HepG2 (cell line): ENCODE results near the gene NAT9. TPM values are rescaled to one million over a fixed set of nuclear protein-coding genes. Genes with fewer than 3 reads are reported as not detected.

Source experiments
- CC2D1A ChIP-seq: sonication (generic); formaldehyde crosslinking; IDR thresholded peaks from 2 replicates; pipeline ENCODE4 v1.8.1; 2023; ENCODE audit warnings: mild to moderate bottlenecking, missing genetic modification reagents
- DMAP1 ChIP-seq: IDR thresholded peaks from 2 replicates; pipeline ENCODE4 v1.6.1; 2016
- KLF16 ChIP-seq, 2 experiments: sonication (generic) in 1 of 2; formaldehyde crosslinking in 1 of 2; IDR thresholded peaks; 2 replicates each; pipeline versions ENCODE4 v1.6.1 to v1.8.0; 2016 to 2023; ENCODE audit warnings: missing genetic modification reagents in 2 of 2, missing compliant biosample characterization in 1 of 2
- PAWR ChIP-seq: sonication (generic); formaldehyde crosslinking; IDR thresholded peaks from 2 replicates; pipeline ENCODE4 v1.4.0; 2020; ENCODE audit warnings: missing genetic modification reagents, mild to moderate bottlenecking, borderline replicate concordance
- RFXAP ChIP-seq: sonication (generic); formaldehyde crosslinking; IDR thresholded peaks from 2 replicates; pipeline ENCODE4 v1.4.0; 2020; ENCODE audit warnings: missing genetic modification reagents, borderline replicate concordance
- SAFB2 ChIP-seq: sonication (generic); formaldehyde crosslinking; IDR thresholded peaks from 2 replicates; pipeline ENCODE4 v1.5.1; 2020; ENCODE audit warnings: missing genetic modification reagents, low read depth, mild to moderate bottlenecking, borderline replicate concordance
- SKI ChIP-seq: fragments of 450-650 bp; IDR thresholded peaks from one replicate; pipeline ENCODE4 v1.6.1; 2018; ENCODE audit warnings: mild to moderate bottlenecking; ENCODE audit not compliant: partially characterized antibody
- THYN1 ChIP-seq: sonication (generic); formaldehyde crosslinking; IDR thresholded peaks from 2 replicates; pipeline ENCODE4 v1.8.1; 2023; ENCODE audit warnings: low read depth, mild to moderate bottlenecking, moderate library complexity, missing genetic modification reagents, borderline replicate concordance
- ZFP36L2 ChIP-seq: sonication (generic); formaldehyde crosslinking; IDR thresholded peaks from 2 replicates; pipeline ENCODE4 v1.4.0; 2020; ENCODE audit warnings: missing genetic modification reagents
- ZNF20 ChIP-seq: sonication (generic); formaldehyde crosslinking; IDR thresholded peaks from 2 replicates; pipeline ENCODE4 v1.4.0; 2020; ENCODE audit warnings: mild to moderate bottlenecking, moderate library complexity, missing genetic modification reagents
- ZNF30 ChIP-seq: sonication (generic); formaldehyde crosslinking; IDR thresholded peaks from 2 replicates; pipeline ENCODE4 v1.5.0; 2020; ENCODE audit warnings: mild to moderate bottlenecking, missing genetic modification reagents
- ZNF44 ChIP-seq: sonication (generic); formaldehyde crosslinking; IDR thresholded peaks from 2 replicates; pipeline ENCODE4 v1.5.1; 2020; ENCODE audit warnings: mild to moderate bottlenecking, missing genetic modification reagents
- ZNF446 ChIP-seq: sonication (generic); formaldehyde crosslinking; IDR thresholded peaks from 2 replicates; pipeline ENCODE4 v1.5.0; 2020; ENCODE audit warnings: mild to moderate bottlenecking, missing genetic modification reagents
- ZNF598 ChIP-seq: sonication (generic); formaldehyde crosslinking; IDR thresholded peaks from 2 replicates; pipeline ENCODE4 v1.5.1; 2020; ENCODE audit warnings: mild to moderate bottlenecking, missing genetic modification reagents, borderline replicate concordance
- ZNF615 ChIP-seq: sonication (generic); formaldehyde crosslinking; IDR thresholded peaks from 2 replicates; pipeline ENCODE4 v1.5.0; 2020; ENCODE audit warnings: mild to moderate bottlenecking, missing genetic modification reagents, borderline replicate concordance
- ZNF672 ChIP-seq: sonication (generic); formaldehyde crosslinking; IDR thresholded peaks from 2 replicates; pipeline ENCODE4 v1.8.1; 2022; ENCODE audit warnings: missing genetic modification reagents
- ZNF678 ChIP-seq: sonication (generic); formaldehyde crosslinking; IDR thresholded peaks from 2 replicates; pipeline ENCODE4 v1.4.0; 2020; ENCODE audit warnings: mild to moderate bottlenecking, missing genetic modification reagents
- ZSCAN12 ChIP-seq: sonication (generic); formaldehyde crosslinking; IDR thresholded peaks from 2 replicates; pipeline ENCODE4 v1.9.0; 2021; ENCODE audit warnings: mild to moderate bottlenecking, missing genetic modification reagents
- polyA plus RNA-seq, 8 experiments: library from polyadenylated mRNA; depleted of rRNA in 3 of 8; stranded (reverse) in 7 of 8; unstranded in 1 of 8; fragments of >200 nt; fragmentation: Illumina TruSeq in 4 of 8; extraction: Trizol in 4 of 8; gene quantifications; 2 replicates each; pipeline versions ENCODE4 v1.2.1 to v1.2.3, GENCODE V29; 2011 to 2016; ENCODE audit warnings: low read depth in 4 of 8, missing spikeins in 1 of 8, mixed read lengths in 1 of 8; ENCODE audit not compliant: insufficient read depth in 1 of 8
- total RNA-seq, 5 experiments: library from RNA; depleted of rRNA; stranded (reverse); fragments of >200 nt; fragmentation: Illumina TruSeq; extraction: Trizol; gene quantifications; 2 replicates each; pipeline ENCODE4 v1.2.3, GENCODE V29; 2016; ENCODE audit warnings: low read depth in 1 of 5
- TF ChIP-seq, protein P1 (sequence below): IDR thresholded peaks from 2 replicates; pipeline ENCODE4 v1.6.1; 2016; ENCODE audit warnings: missing genetic modification reagents, missing compliant biosample characterization
- TF ChIP-seq, protein P2 (sequence below): sonication (generic); formaldehyde crosslinking; IDR thresholded peaks from 2 replicates; pipeline ENCODE4 v1.4.0; 2020; ENCODE audit warnings: mild to moderate bottlenecking, missing genetic modification reagents
- TF ChIP-seq, protein P3 (sequence below): sonication (generic); formaldehyde crosslinking; IDR thresholded peaks from 2 replicates; pipeline ENCODE4 v1.5.1; 2020; ENCODE audit warnings: missing genetic modification reagents, mild to moderate bottlenecking, borderline replicate concordance
- TF ChIP-seq, protein P4 (sequence below): conservative IDR thresholded peaks from 2 replicates; pipeline ENCODE4 v1.6.1; 2018; ENCODE audit warnings: missing genetic modification reagents
- TF ChIP-seq, protein P5 (sequence below): sonication (generic); formaldehyde crosslinking; conservative IDR thresholded peaks from 2 replicates; pipeline ENCODE4 v1.4.0; 2020; ENCODE audit warnings: missing genetic modification reagents

NAT9 gene
- total and polyA plus RNA-seq, 2 of the 13 experiments (the other 11 are each of a cell fraction or from before 2014, with no cell fraction given) = 39.7 to 44.2 TPM

DNA sequence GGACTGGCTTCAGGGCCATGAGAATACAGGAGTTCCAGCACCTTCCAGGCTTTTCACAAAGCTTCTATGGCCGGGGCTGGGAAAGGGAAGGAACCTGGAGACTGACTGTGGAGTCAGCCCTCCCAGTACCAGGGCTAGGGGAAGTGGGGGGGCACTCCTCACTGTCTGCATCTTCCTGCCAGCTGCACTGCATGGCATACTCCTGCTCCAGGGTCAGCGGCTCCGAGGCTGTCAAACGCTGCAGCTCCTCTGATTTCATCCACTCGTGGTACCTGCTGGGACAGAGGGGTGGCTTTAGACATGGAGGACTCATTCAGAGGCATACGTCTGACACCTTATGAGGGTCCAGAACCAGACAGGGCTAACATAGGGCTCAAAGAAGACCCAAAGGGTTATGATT lies 2.7 kb downstream of the NAT9 start (continued):
- TF ChIP-seq, protein P1, sequence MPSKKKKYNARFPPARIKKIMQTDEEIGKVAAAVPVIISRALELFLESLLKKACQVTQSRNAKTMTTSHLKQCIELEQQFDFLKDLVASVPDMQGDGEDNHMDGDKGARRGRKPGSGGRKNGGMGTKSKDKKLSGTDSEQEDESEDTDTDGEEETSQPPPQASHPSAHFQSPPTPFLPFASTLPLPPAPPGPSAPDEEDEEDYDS (CRISPR knock-in tag) = no peak
- TF ChIP-seq PAWR (CRISPR knock-in tag) (no peak), ZSCAN12 (CRISPR knock-in tag) (no peak), CC2D1A (CRISPR knock-in tag) (no peak), ZNF20 (no peak), DMAP1 (CRISPR knock-in tag) (no peak), SKI (no peak), ZNF598 (no peak), ZNF446 (CRISPR knock-in tag) (no peak), ZNF30 (CRISPR knock-in tag) (no peak), RFXAP (CRISPR knock-in tag) (no peak), ZNF615 (CRISPR knock-in tag) (no peak), SAFB2 (CRISPR knock-in tag) (no peak), ZFP36L2 (no peak), KLF16 (CRISPR knock-in tag; IDR thresholded peaks at IDR 0.05) (no peak), ZNF44 (CRISPR knock-in tag) (no peak), THYN1 (CRISPR knock-in tag) (no peak), ZNF672 (CRISPR knock-in tag) (no peak), ZNF678 (CRISPR knock-in tag) (no peak)
- TF ChIP-seq, protein P2, sequence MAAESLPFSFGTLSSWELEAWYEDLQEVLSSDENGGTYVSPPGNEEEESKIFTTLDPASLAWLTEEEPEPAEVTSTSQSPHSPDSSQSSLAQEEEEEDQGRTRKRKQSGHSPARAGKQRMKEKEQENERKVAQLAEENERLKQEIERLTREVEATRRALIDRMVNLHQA (CRISPR knock-in tag) = no peak
- TF ChIP-seq, protein P3, sequence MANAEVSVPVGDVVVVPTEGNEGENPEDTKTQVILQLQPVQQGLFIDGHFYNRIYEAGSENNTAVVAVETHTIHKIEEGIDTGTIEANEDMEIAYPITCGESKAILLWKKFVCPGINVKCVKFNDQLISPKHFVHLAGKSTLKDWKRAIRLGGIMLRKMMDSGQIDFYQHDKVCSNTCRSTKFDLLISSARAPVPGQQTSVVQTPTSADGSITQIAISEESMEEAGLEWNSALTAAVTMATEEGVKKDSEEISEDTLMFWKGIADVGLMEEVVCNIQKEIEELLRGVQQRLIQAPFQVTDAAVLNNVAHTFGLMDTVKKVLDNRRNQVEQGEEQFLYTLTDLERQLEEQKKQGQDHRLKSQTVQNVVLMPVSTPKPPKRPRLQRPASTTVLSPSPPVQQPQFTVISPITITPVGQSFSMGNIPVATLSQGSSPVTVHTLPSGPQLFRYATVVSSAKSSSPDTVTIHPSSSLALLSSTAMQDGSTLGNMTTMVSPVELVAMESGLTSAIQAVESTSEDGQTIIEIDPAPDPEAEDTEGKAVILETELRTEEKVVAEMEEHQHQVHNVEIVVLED = no peak
- TF ChIP-seq, protein P4, sequence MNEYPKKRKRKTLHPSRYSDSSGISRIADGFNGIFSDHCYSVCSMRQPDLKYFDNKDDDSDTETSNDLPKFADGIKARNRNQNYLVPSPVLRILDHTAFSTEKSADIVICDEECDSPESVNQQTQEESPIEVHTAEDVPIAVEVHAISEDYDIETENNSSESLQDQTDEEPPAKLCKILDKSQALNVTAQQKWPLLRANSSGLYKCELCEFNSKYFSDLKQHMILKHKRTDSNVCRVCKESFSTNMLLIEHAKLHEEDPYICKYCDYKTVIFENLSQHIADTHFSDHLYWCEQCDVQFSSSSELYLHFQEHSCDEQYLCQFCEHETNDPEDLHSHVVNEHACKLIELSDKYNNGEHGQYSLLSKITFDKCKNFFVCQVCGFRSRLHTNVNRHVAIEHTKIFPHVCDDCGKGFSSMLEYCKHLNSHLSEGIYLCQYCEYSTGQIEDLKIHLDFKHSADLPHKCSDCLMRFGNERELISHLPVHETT (CRISPR knock-in tag) = no peak
- TF ChIP-seq, protein P5, sequence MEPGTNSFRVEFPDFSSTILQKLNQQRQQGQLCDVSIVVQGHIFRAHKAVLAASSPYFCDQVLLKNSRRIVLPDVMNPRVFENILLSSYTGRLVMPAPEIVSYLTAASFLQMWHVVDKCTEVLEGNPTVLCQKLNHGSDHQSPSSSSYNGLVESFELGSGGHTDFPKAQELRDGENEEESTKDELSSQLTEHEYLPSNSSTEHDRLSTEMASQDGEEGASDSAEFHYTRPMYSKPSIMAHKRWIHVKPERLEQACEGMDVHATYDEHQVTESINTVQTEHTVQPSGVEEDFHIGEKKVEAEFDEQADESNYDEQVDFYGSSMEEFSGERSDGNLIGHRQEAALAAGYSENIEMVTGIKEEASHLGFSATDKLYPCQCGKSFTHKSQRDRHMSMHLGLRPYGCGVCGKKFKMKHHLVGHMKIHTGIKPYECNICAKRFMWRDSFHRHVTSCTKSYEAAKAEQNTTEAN (CRISPR knock-in tag) = no peak
